Neural progenitor cell (in vitro differentiated cells): ENCODE results near the gene MAP3K19.
A peak's percentile ranks its signal among the peaks of the same experiment; 100 is the strongest.

Source experiments
- EZH2 ChIP-seq: fragments of 200-600 bp; sonication (generic); IDR thresholded peaks from 2 replicates; pipeline ENCODE4 v1.6.1; 2017; ENCODE audit warnings: antibody characterized with exemption, mild to moderate bottlenecking, moderate library complexity
- TF ChIP-seq, protein P1 (sequence below): fragments of 200-600 bp; sonication (generic); IDR thresholded peaks from 2 replicates; pipeline ENCODE4 v1.5.1; 2017; ENCODE audit warnings: antibody characterized with exemption, mild to moderate bottlenecking

DNA sequence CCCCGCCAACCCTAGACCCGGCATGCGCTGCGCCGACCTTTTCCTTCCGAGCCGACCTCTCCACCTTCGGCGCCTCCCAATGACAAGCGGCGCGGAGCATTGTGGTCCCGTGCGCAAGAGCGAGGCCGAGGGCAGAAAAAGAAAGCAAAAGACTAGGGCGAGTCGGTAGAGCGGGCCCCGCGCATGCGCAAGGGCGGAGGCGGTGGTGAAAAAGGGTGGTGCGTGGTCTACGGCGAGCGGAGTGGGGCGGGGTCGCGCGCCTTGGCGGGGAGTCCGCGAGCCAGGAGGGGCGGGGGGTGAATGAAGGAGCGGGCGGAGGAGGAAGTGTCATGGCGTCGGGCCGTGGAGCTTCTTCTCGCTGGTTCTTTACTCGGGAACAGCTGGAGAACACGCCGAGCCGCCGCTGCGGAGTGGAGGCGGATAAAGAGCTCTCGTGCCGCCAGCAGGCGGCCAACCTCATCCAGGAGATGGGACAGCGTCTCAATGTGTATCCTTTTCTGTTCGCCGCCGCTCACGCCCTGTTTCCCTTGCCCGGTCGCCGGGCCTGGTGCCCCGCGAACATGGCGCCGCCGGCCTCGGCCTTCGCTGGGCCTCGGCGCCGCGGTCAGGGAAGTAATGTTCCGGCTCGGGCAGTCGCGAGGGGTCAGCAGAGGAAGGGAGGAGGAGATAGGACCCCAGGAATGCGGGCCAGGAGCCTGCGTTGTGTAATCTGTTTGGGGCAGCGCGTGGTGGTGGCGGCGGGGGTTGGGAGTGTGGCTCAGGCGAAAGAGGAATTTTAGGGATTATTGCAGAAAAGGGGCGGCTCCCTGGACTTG lies 128.5 kb downstream of the MAP3K19 start, which contains the start of gene CCNT2:
- TF ChIP-seq, protein P1, sequence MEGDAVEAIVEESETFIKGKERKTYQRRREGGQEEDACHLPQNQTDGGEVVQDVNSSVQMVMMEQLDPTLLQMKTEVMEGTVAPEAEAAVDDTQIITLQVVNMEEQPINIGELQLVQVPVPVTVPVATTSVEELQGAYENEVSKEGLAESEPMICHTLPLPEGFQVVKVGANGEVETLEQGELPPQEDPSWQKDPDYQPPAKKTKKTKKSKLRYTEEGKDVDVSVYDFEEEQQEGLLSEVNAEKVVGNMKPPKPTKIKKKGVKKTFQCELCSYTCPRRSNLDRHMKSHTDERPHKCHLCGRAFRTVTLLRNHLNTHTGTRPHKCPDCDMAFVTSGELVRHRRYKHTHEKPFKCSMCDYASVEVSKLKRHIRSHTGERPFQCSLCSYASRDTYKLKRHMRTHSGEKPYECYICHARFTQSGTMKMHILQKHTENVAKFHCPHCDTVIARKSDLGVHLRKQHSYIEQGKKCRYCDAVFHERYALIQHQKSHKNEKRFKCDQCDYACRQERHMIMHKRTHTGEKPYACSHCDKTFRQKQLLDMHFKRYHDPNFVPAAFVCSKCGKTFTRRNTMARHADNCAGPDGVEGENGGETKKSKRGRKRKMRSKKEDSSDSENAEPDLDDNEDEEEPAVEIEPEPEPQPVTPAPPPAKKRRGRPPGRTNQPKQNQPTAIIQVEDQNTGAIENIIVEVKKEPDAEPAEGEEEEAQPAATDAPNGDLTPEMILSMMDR, result peak; percentile 31
- no peak for TF ChIP-seq EZH2
